ENCODE data around the gene SEC16A.
A peak's percentile ranks its signal among the peaks of the same experiment; 100 is the strongest.

Gene SEC16A

GRCh38 chr9:136519263-136520052, 36.6 kb upstream of the SEC16A start:
- DNase-seq = no peak

GRCh38 chr9:136518623-136519022, 35.8 kb upstream of the SEC16A start:
- DNase-seq = no peak

- DNase-seq = no peak
Observed at GRCh38 chr9:136517950-136518349, 35.1 kb upstream of the SEC16A start.

GRCh38 chr9:136517012-136517743, 34.3 kb upstream of the SEC16A start:
- DNase-seq = no peak

- DNase-seq = no peak
Observed at GRCh38 chr9:136516191-136516654, 33.4 kb upstream of the SEC16A start.

- no peak for DNase-seq
Observed at GRCh38 chr9:136515276-136515675, 32.4 kb upstream of the SEC16A start.

- no peak for DNase-seq
Observed at GRCh38 chr9:136514022-136514714, 31.3 kb upstream of the SEC16A start.

- DNase-seq = no peak
Observed at GRCh38 chr9:136513191-136513590, 30.4 kb upstream of the SEC16A start.

GRCh38 chr9:136512651-136513071, 29.8 kb upstream of the SEC16A start:
- peak; percentile 18 to 29 for DNase-seq

GRCh38 chr9:136511670-136512592, 29.1 kb upstream of the SEC16A start:
- DNase-seq = no peak

- no peak for DNase-seq
Observed at GRCh38 chr9:136511144-136511669, 28.4 kb upstream of the SEC16A start.

GRCh38 chr9:136510561-136510960, 27.7 kb upstream of the SEC16A start:
- DNase-seq = no peak

- DNase-seq = no peak
Observed at GRCh38 chr9:136509549-136509948, 26.7 kb upstream of the SEC16A start.

GRCh38 chr9:136508729-136509500, 26.1 kb upstream of the SEC16A start:
- no peak for DNase-seq

GRCh38 chr9:136507992-136508375, 25.1 kb upstream of the SEC16A start:
- no peak for DNase-seq

GRCh38 chr9:136507221-136507991, 24.6 kb upstream of the SEC16A start:
- DNase-seq = no peak

- no peak for DNase-seq
Observed at GRCh38 chr9:136506425-136506824, 23.6 kb upstream of the SEC16A start.

GRCh38 chr9:136505406-136506403, 22.9 kb upstream of the SEC16A start:
- DNase-seq = no peak
